Limb (tissue), 2 donors: ENCODE measurements around the gene MRPS17.
"Not testable (repeated sequence)": the region's sequence is repeated elsewhere in the genome, so short reads cannot be mapped to it uniquely, and the experiment has no call there.

Experiments used
- DNase-seq, 2 donors: peaks; one replicate each; pipeline ENCODE4 v3.0.0-alpha.2; 2016; ENCODE audit errors: extremely low spot score in 2 of 2

MRPS17 gene

GRCh38 chr7:55951637-55952351, at the start of gene MRPS17:
MRPS17 (plus strand) TSS chr7:55951877; CDS start chr7:55953196, 1,319 bp downstream.
- DNase-seq = peak; percentile 88 to 95

GRCh38 chr7:55903985-55904759, 47.5 kb upstream of the MRPS17 start:
- DNase-seq = no peak

GRCh38 chr7:55912748-55913158, 38.9 kb upstream of the MRPS17 start:
- no peak for DNase-seq

- no peak for DNase-seq
These were observed 33.9 kb upstream of the MRPS17 start for GRCh38 chr7:55917771-55918170.

- DNase-seq = no peak
These were observed 23.5 kb upstream of the MRPS17 start for GRCh38 chr7:55928006-55928767.

- DNase-seq = no peak
These were observed 20.1 kb upstream of the MRPS17 start for GRCh38 chr7:55931421-55932151.

GRCh38 chr7:55939514-55940123, 12.1 kb upstream of the MRPS17 start:
- DNase-seq = no peak

GRCh38 chr7:55946545-55946944, 5.1 kb upstream of the MRPS17 start:
- no peak for DNase-seq

GRCh38 chr7:55952352-55952671, 635 bp downstream of the MRPS17 start:
- DNase-seq = not testable (repeated sequence)

- no peak for DNase-seq
These were observed 2.2 kb downstream of the MRPS17 start for GRCh38 chr7:55953707-55954475.

- DNase-seq = no peak
These were observed 5.5 kb downstream of the MRPS17 start for GRCh38 chr7:55957190-55957589.

GRCh38 chr7:55962014-55962413, 10.3 kb downstream of the MRPS17 start:
- no peak for DNase-seq

GRCh38 chr7:55963584-55964168, 12.0 kb downstream of the MRPS17 start:
- no peak for DNase-seq

GRCh38 chr7:55964261-55965099, 12.8 kb downstream of the MRPS17 start, which contains the start of gene NIPSNAP2:
NIPSNAP2 (plus strand) TSS chr7:55964585; CDS start chr7:55964610, 25 bp downstream.
- peak; percentile 65 to 84 for DNase-seq

- no peak for DNase-seq
These were observed 13.4 kb downstream of the MRPS17 start for GRCh38 chr7:55965100-55965470.

GRCh38 chr7:55965805-55966421, 14.2 kb downstream of the MRPS17 start:
- DNase-seq = no peak

- no peak for DNase-seq
These were observed 15.2 kb downstream of the MRPS17 start for GRCh38 chr7:55966851-55967250.

- no peak for DNase-seq
These were observed 17.7 kb downstream of the MRPS17 start for GRCh38 chr7:55969391-55969790.

GRCh38 chr7:55970561-55970960, 18.9 kb downstream of the MRPS17 start:
- no peak for DNase-seq
